PC-9 (cell line): ENCODE results near the gene EBP. TPM values are rescaled to one million over a fixed set of nuclear protein-coding genes. Genes with fewer than 3 reads are reported as not detected.

ENCODE experiments used
- BruUV-seq: library from RNA; stranded (reverse); fragments of 400-500 nt; replicated peaks from 2 replicates; lab custom pipeline; 2021; lab: Mats Ljungman, UMichigan
- CTCF ChIA-PET: fragments of 300-600 bp; sonication (Branson Sonifier 250); formaldehyde crosslinking; loops from one replicate; lab custom pipeline; 2022; ENCODE audit warnings: antibody characterized with exemption; lab: Charles Lee
- POLR2A ChIA-PET: fragments of 300-600 bp; sonication (Branson Sonifier 250); formaldehyde crosslinking; loops from one replicate; lab custom pipeline; 2022; ENCODE audit warnings: antibody characterized with exemption; ENCODE audit not compliant: unreplicated experiment; lab: Charles Lee
- DNase-seq, 2 experiments: peaks; one replicate each; pipeline versions ENCODE4 v3.0.0 to v3.0.0-alpha.2; 2015 to 2022; ENCODE audit warnings: mixed read lengths in 1 of 2
- H2AFZ ChIP-seq: fragments of 200-600 bp; sonication (generic); 2 replicates; pipeline ENCODE4 v1.8.1; 2017; ENCODE audit warnings: antibody characterized with exemption
- H3F3A ChIP-seq: fragments of 200-600 bp; sonication (generic); 2 replicates; pipeline ENCODE4 v1.8.1; 2017; ENCODE audit warnings: antibody characterized with exemption, mild to moderate bottlenecking, low read depth; ENCODE audit not compliant: insufficient read depth
- H3K27ac ChIP-seq: fragments of 200-600 bp; sonication (generic); 2 replicates; pipeline ENCODE4 v1.6.1; 2016; ENCODE audit warnings: mixed run types
- H3K27me3 ChIP-seq: fragments of 200-600 bp; sonication (generic); 2 replicates; pipeline ENCODE4 v1.6.1; 2016; ENCODE audit warnings: low read depth, mixed run types; ENCODE audit not compliant: insufficient read depth
- H3K36me3 ChIP-seq: fragments of 200-600 bp; sonication (generic); 2 replicates; pipeline ENCODE4 v1.6.1; 2016; ENCODE audit warnings: low read depth, mixed run types
- H3K4me1 ChIP-seq: fragments of 200-600 bp; sonication (generic); replicated peaks from 2 replicates; pipeline ENCODE4 v1.6.1; 2016; ENCODE audit warnings: mixed run types; ENCODE audit not compliant: insufficient read depth
- H3K4me2 ChIP-seq: fragments of 200-600 bp; sonication (generic); 2 replicates; pipeline ENCODE4 v1.6.1; 2017; ENCODE audit warnings: mixed run types
- H3K4me3 ChIP-seq: fragments of 200-600 bp; sonication (generic); 2 replicates; pipeline ENCODE4 v1.6.1; 2016; ENCODE audit warnings: mixed run types
- H3K79me2 ChIP-seq: fragments of 200-600 bp; sonication (generic); 2 replicates; pipeline ENCODE4 v1.6.1; 2017; ENCODE audit warnings: low read depth, mixed run types
- H3K9me2 ChIP-seq: fragments of 200-600 bp; sonication (generic); 2 replicates; pipeline ENCODE4 v1.8.1; 2017; ENCODE audit warnings: mild to moderate bottlenecking; ENCODE audit not compliant: insufficient read depth
- H3K9me3 ChIP-seq: fragments of 200-600 bp; sonication (generic); 2 replicates; pipeline ENCODE4 v1.8.1; 2016; ENCODE audit warnings: low read depth; ENCODE audit not compliant: insufficient read depth
- H4K20me1 ChIP-seq: fragments of 200-600 bp; sonication (generic); 2 replicates; pipeline ENCODE4 v1.8.1; 2017; ENCODE audit not compliant: insufficient read depth
- EZH2 ChIP-seq: fragments of 200-600 bp; sonication (generic); IDR thresholded peaks from 2 replicates; pipeline ENCODE4 v1.8.0; 2017; ENCODE audit warnings: antibody characterized with exemption, low read depth
- intact Hi-C: fragments of 100-400 bp; cut with micrococcal nuclease; formaldehyde crosslinking; loops from one replicate; pipeline ENCODE4 v1.10.0; 2022; ENCODE audit not compliant: unreplicated experiment
- total RNA-seq: library from RNA; stranded (reverse); gene quantifications from 2 replicates; pipeline ENCODE4 v1.2.3, GENCODE V29; 2021
- TF ChIP-seq, protein P1 (sequence below): fragments of 200-600 bp; sonication (generic); conservative IDR thresholded peaks from 2 replicates; pipeline ENCODE4 v1.6.1; 2017; ENCODE audit warnings: mixed run types, antibody characterized with exemption, mild to moderate bottlenecking, moderate library complexity

The EBP gene
- total RNA-seq, 1 experiment from 2014 or later: 113 TPM

GRCh38 chrX:48507246-48507645, 14.4 kb upstream of the EBP start:
- ChIA-PET POLR2A (no interaction called here), CTCF (no interaction called here)
- no peak overlapping the region for H2AFZ ChIP-seq
- H3F3A ChIP-seq: no peaks in the 10 kb centered on the region
- H3K36me3 ChIP-seq: no peaks in the 10 kb centered on the region
- H3K27me3 ChIP-seq: no peaks in the 10 kb centered on the region
- no peaks in the 10 kb centered on the region for H3K9me2 ChIP-seq
- BruUV-seq: no TSS peak
- intact Hi-C loops: no loop called here
- H3K9me3 ChIP-seq: no peaks in the 10 kb centered on the region
- no peaks in the 10 kb centered on the region for H4K20me1 ChIP-seq
- H3K27ac ChIP-seq: no peak overlapping the region
- no peak overlapping the region for H3K4me3 ChIP-seq
- H3K4me1 ChIP-seq: no peaks in the 10 kb centered on the region
- DNase-seq: no peak
- no peak overlapping the region for H3K4me2 ChIP-seq
- H3K79me2 ChIP-seq: no peaks in the 10 kb centered on the region
- TF ChIP-seq, protein P1, sequence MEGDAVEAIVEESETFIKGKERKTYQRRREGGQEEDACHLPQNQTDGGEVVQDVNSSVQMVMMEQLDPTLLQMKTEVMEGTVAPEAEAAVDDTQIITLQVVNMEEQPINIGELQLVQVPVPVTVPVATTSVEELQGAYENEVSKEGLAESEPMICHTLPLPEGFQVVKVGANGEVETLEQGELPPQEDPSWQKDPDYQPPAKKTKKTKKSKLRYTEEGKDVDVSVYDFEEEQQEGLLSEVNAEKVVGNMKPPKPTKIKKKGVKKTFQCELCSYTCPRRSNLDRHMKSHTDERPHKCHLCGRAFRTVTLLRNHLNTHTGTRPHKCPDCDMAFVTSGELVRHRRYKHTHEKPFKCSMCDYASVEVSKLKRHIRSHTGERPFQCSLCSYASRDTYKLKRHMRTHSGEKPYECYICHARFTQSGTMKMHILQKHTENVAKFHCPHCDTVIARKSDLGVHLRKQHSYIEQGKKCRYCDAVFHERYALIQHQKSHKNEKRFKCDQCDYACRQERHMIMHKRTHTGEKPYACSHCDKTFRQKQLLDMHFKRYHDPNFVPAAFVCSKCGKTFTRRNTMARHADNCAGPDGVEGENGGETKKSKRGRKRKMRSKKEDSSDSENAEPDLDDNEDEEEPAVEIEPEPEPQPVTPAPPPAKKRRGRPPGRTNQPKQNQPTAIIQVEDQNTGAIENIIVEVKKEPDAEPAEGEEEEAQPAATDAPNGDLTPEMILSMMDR: no peak
- no peak for TF ChIP-seq EZH2

- no peaks in the 10 kb centered on the region for H4K20me1 ChIP-seq
- H3K79me2 ChIP-seq: no peaks in the 10 kb centered on the region
- H2AFZ ChIP-seq: peak within 1 kb of the TSS; percentile 69; the same call in 1 of the 2 replicates
- H3K27me3 ChIP-seq: no peaks in the 10 kb centered on the region
- no peaks in the 10 kb centered on the region for H3F3A ChIP-seq
- no peaks in the 10 kb centered on the region for H3K36me3 ChIP-seq
- peak; percentile 48 to 63 for DNase-seq
- no peaks in the 10 kb centered on the region for H3K4me1 ChIP-seq
- no peaks in the 10 kb centered on the region for H3K9me2 ChIP-seq
- ChIA-PET POLR2A (interaction anchor here (0.6 kb wide), 1 partner anchor 90 kb away, joined by 6 read pairs; no protein-coding TSS in a partner anchor), CTCF (no interaction called here)
- no peaks in the 10 kb centered on the region for H3K9me3 ChIP-seq
- TF ChIP-seq, protein P1: no peak
- TF ChIP-seq EZH2: no peak
- H3K4me2 ChIP-seq: peak within 1 kb of the TSS; percentile 64
- TSS peak; percentile 90 for BruUV-seq
- intact Hi-C loops: loop anchor here (1.0 kb wide), 1 partner anchor 21 kb away; no protein-coding TSS in a partner anchor
- peak within 1 kb of the TSS; percentile 56 for H3K4me3 ChIP-seq
- peak within 1 kb of the TSS; percentile 77 for H3K27ac ChIP-seq
Measured at GRCh38 chrX:48508400-48509244, 13.0 kb upstream of the EBP start, which contains the start of gene PORCN. PORCN (plus strand) TSS chrX:48508992; CDS start chrX:48509821, 829 bp downstream.

GRCh38 chrX:48509245-48509590, 12.4 kb upstream of the EBP start:
- POLR2A ChIA-PET: no interaction called here
- no peak for TF ChIP-seq EZH2
- no peaks in the 10 kb centered on the region for H3K9me2 ChIP-seq
- H2AFZ ChIP-seq: 0 out of 2 replicates have a peak overlapping the region, but pooled peaks have one; percentile 64
- intact Hi-C loops: loop anchor here (1.0 kb wide), 1 partner anchor 22 kb away; no protein-coding TSS in a partner anchor
- H3K4me2 ChIP-seq: peak overlapping the region; percentile 64
- no peaks in the 10 kb centered on the region for H3K36me3 ChIP-seq
- no peak for DNase-seq
- no peaks in the 10 kb centered on the region for H4K20me1 ChIP-seq
- CTCF ChIA-PET: no interaction called here
- no peaks in the 10 kb centered on the region for H3F3A ChIP-seq
- no peaks in the 10 kb centered on the region for H3K9me3 ChIP-seq
- H3K79me2 ChIP-seq: no peaks in the 10 kb centered on the region
- peak overlapping the region; percentile 56 for H3K4me3 ChIP-seq
- no peaks in the 10 kb centered on the region for H3K4me1 ChIP-seq
- no peaks in the 10 kb centered on the region for H3K27me3 ChIP-seq
- no peak overlapping the region for H3K27ac ChIP-seq
- BruUV-seq: no TSS peak
